Effector CD4-positive, alpha-beta T cell (primary cell): ENCODE data around the gene CXCR2. TPM values are rescaled to one million over a fixed set of nuclear protein-coding genes. Genes with fewer than 3 reads are reported as not detected.
"Not testable (repeated sequence)": the region's sequence is repeated elsewhere in the genome, so short reads cannot be mapped to it uniquely, and the experiment has no call there.

Experiments
- DNase-seq: peaks from one replicate; pipeline ENCODE4 v3.0.0-alpha.2; 2020
- total RNA-seq: gene quantifications from one replicate; lab custom pipeline; 2026; lab: John Stamatoyannopoulos, UW

CXCR2 gene
- not detected for total RNA-seq

GRCh38 chr2:218125626-218126080 lies at the start of gene CXCR2:
Gene CXCR2, plus strand, starts transcription at chr2:218126028. Its CDS starts 8,774 bp downstream, at chr2:218134802.
- DNase-seq = no peak

- no peak for DNase-seq
Observed at GRCh38 chr2:218077464-218078216, 48.2 kb upstream of the CXCR2 start.

- DNase-seq = no peak
Observed at GRCh38 chr2:218079943-218080913, 45.6 kb upstream of the CXCR2 start.

GRCh38 chr2:218081063-218081462 lies 44.8 kb upstream of the CXCR2 start:
- no peak for DNase-seq

GRCh38 chr2:218081695-218082094 lies 44.1 kb upstream of the CXCR2 start:
- DNase-seq = no peak

GRCh38 chr2:218082586-218083351 lies 43.1 kb upstream of the CXCR2 start:
- DNase-seq = no peak

- no peak for DNase-seq
Observed at GRCh38 chr2:218083352-218083676, 42.5 kb upstream of the CXCR2 start.

GRCh38 chr2:218086478-218086877 lies 39.4 kb upstream of the CXCR2 start:
- no peak for DNase-seq

- DNase-seq = no peak
Observed at GRCh38 chr2:218089259-218089658, 36.6 kb upstream of the CXCR2 start.

GRCh38 chr2:218091746-218092145 lies 34.1 kb upstream of the CXCR2 start:
- no peak for DNase-seq

- no peak for DNase-seq
Observed at GRCh38 chr2:218093879-218094278, 31.9 kb upstream of the CXCR2 start.

- DNase-seq = no peak
Observed at GRCh38 chr2:218095853-218096252, 30.0 kb upstream of the CXCR2 start.

- DNase-seq = no peak
Observed at GRCh38 chr2:218097975-218098374, 27.9 kb upstream of the CXCR2 start.

GRCh38 chr2:218108834-218109233 lies 17.0 kb upstream of the CXCR2 start:
- not testable (repeated sequence) for DNase-seq

GRCh38 chr2:218121789-218122188 lies 4.0 kb upstream of the CXCR2 start:
- DNase-seq = not testable (repeated sequence)

GRCh38 chr2:218122286-218122685 lies 3.5 kb upstream of the CXCR2 start:
- not testable (repeated sequence) for DNase-seq

GRCh38 chr2:218123986-218124385 lies 1.8 kb upstream of the CXCR2 start:
- no peak for DNase-seq

- no peak for DNase-seq
Observed at GRCh38 chr2:218125095-218125494, 733 bp upstream of the CXCR2 start.

GRCh38 chr2:218127929-218128455 lies 2.2 kb downstream of the CXCR2 start:
- DNase-seq = no peak

GRCh38 chr2:218128781-218129457 lies 3.1 kb downstream of the CXCR2 start:
- no peak for DNase-seq

- no peak for DNase-seq
Observed at GRCh38 chr2:218129458-218130135, 3.8 kb downstream of the CXCR2 start.
